CD4-positive, alpha-beta T cell treated with Interleukin-4 for 4 hours (primary cell): ENCODE results near the gene RPH3AL.
"Not testable (repeated sequence)": the region's sequence is repeated elsewhere in the genome, so short reads cannot be mapped to it uniquely, and the experiment has no call there.

Experiments
- DNase-seq: peaks from one replicate; pipeline ENCODE4 v3.0.0-alpha.2; 2020

Gene RPH3AL

DNA sequence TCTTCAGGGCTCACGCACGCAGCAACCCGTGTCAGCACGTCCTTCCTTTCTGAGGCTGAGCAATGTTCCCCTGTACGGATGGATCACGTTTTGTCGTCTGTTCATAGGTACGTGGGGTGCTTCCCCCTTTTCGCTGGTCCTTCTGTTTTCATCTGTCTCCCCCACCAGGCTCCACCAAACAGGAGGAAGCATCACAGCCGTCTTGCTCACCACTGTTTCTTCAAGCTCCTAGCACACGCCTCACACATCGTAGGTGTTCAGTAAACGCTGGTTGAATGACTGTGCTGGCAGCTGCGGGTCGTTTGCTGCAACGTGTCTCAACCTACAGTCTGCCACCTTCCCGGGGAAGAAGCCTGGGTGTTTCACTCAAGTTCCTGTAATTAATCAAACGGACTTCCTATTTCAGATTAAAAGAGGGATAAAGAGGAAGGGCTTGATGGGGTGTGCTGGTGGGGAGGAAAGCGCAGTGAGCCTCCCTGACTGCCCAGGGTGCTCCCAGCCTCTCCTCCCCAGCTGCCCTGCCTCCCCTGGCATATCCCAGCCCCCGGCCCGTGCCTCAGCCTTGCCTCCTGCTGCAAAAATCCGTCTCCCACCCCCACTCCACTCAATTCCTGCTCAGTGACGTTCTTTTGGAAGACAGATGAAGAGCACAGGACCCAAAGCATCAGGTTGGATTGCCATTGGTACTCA, 94.4 kb downstream of the RPH3AL start:
- DNase-seq: no peak

DNA sequence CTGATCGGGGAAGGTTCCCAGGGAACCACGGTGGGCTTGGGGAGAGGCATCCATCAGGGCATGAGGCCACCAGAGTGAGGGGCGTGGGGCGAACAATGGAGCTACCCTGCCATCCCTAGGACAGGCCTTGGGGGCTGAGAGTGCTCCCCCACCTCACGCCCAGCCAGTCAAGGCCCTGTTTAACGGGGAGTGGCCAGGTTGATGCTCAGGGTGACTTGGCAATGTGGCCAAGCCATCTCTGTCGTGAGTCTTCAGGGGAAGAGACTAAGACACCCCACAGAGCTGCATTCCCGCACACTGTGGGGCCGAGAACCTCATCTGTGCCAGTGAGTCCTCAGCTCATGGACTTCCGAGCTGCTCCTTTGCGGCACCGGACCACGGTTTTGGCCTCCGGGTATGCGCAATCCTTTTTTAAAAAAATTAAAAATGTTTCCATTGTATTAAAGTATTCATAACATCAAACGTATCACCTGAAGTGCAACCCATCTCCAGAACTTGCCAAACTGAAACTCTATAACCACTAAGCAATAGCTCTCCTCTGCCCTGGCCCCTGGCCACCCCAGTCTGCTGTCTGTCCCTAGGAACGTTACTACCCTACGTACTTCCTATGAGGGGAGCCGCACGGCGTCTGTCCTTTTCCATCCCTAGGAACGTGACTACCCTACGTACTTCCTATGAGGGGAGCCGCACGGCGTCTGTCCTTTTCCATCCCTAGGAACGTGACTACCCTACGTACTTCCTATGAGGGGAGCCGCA, 99.3 kb downstream of the RPH3AL start:
- no peak for DNase-seq

GRCh38 chr17:252456-252855, 100.2 kb downstream of the RPH3AL start:
- no peak for DNase-seq

DNA sequence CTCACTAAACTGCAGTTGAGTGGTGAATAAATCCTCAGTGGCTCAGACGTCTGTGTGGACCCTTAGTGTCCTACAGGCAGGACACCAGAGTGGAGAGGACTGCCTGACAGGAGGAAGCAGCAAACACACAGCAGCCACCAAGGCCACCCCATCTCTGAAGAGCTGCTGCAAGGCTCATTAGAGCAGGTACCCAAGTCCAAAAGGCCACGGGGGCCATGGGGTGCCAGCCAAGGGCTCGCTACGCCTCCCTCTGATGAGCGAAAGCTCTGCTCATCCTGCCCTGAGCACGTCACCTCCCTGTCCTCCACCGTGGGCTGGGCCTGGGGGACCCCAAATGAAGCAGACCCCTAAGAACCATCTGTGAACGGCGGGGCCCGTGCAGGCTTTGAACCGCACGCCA, 101.1 kb downstream of the RPH3AL start:
- no peak for DNase-seq

GRCh38 chr17:250487-251300, 101.9 kb downstream of the RPH3AL start:
- no peak for DNase-seq

GRCh38 chr17:249236-249993, 103.2 kb downstream of the RPH3AL start:
- no peak for DNase-seq

DNA sequence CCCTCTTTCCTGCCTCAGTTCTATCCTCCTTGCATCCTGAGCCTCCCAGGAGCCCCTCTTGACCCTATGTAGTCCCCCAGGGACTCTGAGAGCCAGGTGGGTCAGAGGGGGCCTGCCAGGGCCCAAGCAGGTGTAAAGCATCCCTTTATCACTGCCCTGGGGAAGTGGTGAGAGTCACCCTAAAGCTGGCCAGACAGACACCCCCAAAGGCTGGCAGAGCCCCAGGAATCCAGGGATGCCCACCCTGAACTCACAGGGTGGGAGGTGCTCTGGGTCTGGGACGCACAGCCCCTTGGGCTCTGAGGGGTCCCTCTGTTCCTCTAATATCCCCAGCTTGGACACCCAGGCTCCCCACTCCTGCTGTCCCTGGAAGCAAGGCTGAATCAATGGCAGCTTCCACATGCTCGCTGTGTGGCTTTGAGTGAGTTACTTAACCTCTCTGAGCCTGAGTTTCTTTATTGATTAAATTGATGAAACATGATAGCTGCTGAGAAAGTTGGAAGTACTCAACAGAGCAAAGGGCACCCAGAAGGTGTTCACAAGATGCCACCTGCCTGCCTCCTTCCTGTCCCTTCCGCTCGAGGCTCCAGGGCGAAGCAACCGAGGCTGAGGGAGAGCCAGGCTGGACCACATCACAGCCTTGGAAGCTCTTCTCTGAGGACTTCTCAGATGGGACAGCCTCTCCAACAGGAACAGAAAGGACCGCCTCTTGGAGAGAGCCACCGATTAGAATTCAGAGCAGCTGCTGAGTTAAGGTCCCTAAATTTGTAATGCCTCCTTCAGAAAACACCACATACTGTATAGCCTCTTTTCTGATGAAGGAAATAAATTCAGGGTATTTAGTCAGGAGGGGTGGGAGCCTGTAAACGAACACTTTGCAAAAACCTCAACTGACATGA, 104.0 kb downstream of the RPH3AL start:
- no peak for DNase-seq

- no peak for DNase-seq
Measured at GRCh38 chr17:247767-248166, 104.8 kb downstream of the RPH3AL start.

DNA sequence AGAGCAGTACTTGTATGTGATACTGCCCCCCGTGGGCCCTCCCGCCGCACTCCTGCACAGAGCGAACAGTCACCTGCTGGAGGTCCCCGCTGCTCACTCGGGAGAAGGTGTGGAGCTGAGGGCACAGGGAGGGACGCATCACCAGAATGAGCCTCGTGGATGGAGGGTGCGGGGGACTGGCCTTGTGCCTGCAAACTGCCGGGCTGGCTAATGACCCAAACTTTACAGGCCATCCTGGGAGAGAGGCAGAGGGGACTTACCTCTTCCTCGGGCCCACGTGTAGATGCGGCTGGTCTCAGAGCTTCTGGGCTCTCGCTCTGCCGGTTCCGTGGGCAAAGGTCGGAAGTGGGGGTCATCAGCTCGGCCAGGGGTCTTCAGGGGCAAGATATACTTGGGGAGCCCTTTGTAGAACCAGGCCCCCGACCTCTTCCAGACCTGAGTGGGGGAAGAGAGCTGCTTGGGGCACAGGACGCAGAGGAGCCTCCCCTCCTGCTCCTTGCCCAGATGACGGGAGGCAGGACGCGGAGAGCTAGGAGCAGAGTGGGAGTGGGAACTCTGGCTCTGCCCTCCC, 105.7 kb downstream of the RPH3AL start:
- DNase-seq: no peak

GRCh38 chr17:246226-246625, 106.4 kb downstream of the RPH3AL start:
- no peak for DNase-seq

DNA sequence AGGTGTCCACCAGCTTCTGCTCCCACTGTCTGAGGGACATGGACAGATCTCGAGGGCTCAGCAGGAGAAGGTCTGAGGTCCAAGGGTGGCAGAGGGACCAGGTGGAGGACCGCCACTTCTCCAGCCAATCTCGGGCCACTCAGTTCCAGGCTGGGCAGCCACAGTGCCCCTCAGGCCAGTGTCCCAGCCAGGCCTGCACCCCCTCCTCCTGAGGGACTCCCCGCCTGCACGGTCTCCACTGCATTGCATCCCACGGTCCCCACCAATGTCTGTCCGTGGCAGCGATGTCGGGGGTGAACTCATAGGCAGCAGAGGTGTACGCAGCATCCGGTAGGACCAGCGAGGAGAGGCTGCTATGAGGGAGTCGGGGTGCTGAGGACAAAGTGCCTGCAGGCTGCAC, 107.0 kb downstream of the RPH3AL start:
- no peak for DNase-seq

GRCh38 chr17:245020-245419, 107.6 kb downstream of the RPH3AL start:
- no peak for DNase-seq

DNA sequence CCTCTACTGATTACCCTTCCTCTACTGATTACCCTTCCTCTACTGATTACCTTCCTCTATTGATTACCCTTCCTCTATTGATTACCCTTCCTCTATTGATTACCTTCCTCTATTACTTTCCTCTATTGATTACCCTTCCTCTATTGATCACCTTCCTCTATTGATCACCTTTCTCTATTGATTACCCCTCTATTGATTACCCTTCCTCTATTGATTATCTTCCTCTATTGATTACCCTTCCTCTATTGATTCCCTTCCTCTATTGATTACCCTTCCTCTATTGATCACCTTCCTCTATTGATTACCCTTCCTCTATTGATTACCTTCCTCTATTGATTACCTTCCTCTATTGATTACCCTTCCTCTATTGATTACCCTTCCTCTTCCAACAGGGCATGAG, 108.7 kb downstream of the RPH3AL start:
- DNase-seq: not testable (repeated sequence)

- no peak for DNase-seq
Measured at GRCh38 chr17:238964-239259, 113.7 kb downstream of the RPH3AL start.

DNA sequence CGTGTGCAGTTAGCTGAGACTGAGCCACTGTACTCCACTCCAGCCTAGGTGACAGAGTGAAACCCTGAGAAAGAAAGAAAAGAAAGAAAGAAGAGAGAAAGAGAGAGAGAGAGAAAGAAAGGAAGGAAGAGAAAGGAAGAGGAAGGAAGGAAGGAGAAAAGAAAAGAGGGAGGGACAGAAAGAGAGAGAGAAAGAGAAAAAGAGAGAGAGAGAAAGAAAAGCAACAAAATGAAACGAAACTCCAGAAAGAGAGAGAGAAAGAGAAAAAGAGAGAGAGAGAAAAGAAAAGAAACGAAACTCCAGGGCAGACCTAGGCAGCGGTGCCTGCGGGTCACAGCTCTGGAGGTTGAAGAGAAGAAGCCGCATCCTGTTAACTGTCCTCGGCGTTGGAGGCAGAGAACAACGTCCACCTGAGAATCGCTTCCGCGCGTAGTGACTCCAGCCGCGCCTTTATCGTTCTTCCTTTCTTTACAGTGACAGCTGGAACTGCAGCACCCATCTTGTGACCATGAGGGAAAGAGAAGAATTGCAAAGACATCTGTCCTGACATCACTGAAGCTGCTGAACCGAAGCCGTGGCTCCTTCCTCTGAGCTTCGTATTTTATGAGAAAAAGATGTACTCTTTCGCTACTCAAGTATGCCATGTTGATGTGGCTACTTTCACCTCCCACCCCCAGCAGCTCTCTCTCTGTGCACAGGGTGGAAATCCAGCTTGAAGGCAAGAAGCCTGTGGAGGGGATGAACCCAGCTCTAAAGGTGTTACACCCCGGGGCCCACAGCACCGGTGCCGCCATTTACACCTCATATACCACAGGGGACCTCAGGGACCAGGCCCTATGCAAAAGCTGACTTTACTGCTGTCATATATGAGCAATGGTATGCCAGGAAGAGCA, 114.3 kb downstream of the RPH3AL start:
- DNase-seq: no peak

- no peak for DNase-seq
Measured at GRCh38 chr17:237406-237955, 115.1 kb downstream of the RPH3AL start.

DNA sequence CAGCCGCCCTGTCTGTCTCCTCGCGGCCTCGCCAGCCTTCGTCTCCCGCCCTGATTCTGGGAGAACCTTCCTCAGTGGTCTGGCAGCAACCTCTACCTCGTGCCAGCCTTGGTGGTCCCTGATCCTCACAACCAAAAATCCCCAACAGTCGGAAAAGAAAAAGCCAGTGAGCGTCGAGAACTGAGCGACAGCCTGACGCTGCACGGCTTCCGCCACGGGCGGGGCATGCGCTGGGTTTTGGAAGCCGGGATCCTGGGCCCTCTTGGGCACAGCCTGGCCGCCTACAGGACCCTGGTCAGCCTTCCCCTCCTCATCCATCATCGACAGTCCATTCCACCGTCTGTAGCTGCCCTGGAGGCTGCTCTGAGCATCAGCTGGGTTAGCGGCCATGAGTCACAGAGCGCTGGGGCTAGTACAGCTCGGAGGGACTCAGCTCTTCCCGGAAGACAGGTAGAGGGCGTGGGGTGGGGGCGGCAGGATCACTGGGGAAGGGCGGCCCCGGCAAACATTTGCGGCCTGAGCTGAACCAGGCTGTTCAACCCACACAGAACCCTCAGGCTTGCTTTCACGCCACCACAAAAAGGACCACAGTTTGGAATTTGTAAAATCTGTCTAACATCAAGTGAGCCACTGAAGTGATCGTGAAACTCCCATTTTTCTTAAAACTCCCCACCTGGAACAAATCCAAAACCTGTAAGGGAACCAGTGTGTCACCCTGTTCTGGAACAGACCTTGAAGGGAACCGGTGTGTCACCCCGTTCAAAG, 115.8 kb downstream of the RPH3AL start:
- no peak for DNase-seq

- DNase-seq: no peak
Measured at GRCh38 chr17:235831-236640, 116.6 kb downstream of the RPH3AL start.
